ENCODE measurements around the gene AKAP12.

The AKAP12 gene

GRCh38 chr6:151399679-151400078 lies 159.9 kb downstream of the AKAP12 start:
- Histone ChIP-seq H3K9me2 (replicated peaks; ENCODE audit: insufficient read depth, low read length) (no peaks in the 10 kb centered on the region), H3K27ac (ENCODE audit: low read length) (no peak overlapping the region), H3K79me2 (ENCODE audit: low read length) (peaks cover 75% of the 10 kb centered on the region), H3K4me3 (ENCODE audit: low read length) (no peak overlapping the region), H4K20me1 (ENCODE audit: insufficient read depth, low read length) (no peaks in the 10 kb centered on the region), H3K27me3 (replicated peaks; ENCODE audit: insufficient read depth, low read length) (no peaks in the 10 kb centered on the region), H3K36me3 (replicated peaks; ENCODE audit: insufficient read depth, low read length) (no peaks in the 10 kb centered on the region), H3K9ac (ENCODE audit: low read length) (no peak overlapping the region), H3K4me1 (ENCODE audit: low read length) (no peaks in the 10 kb centered on the region), H3K4me2 (ENCODE audit: low read depth, low read length) (no peak overlapping the region), H2AFZ (ENCODE audit: low read length) (no peak overlapping the region), H3K9me3 (replicated peaks; ENCODE audit: insufficient read depth, low read length) (no peaks in the 10 kb centered on the region), H3F3A (ENCODE audit: insufficient read depth, low read length) (no peaks in the 10 kb centered on the region)
- DNase-seq: no peak
- TF ChIP-seq CTCF (IDR thresholded peaks at IDR 0.05; ENCODE audit: low read length) (no peak), EZH2phosphoT487 (IDR thresholded peaks at IDR 0.05; ENCODE audit: low read length) (no peak), EZH2 (optimal IDR thresholded peaks at IDR 0.05; ENCODE audit: low read depth, low read length) (no peak)

- Histone ChIP-seq H3K36me3 (replicated peaks; ENCODE audit: insufficient read depth, low read length) (no peaks in the 10 kb centered on the region), H4K20me1 (ENCODE audit: insufficient read depth, low read length) (no peaks in the 10 kb centered on the region), H3K9ac (ENCODE audit: low read length) (no peak overlapping the region), H2AFZ (ENCODE audit: low read length) (no peak overlapping the region), H3K9me3 (replicated peaks; ENCODE audit: insufficient read depth, low read length) (no peaks in the 10 kb centered on the region), H3K27ac (ENCODE audit: low read length) (no peak overlapping the region), H3K4me1 (ENCODE audit: low read length) (no peaks in the 10 kb centered on the region), H3K4me2 (ENCODE audit: low read depth, low read length) (no peak overlapping the region), H3F3A (ENCODE audit: insufficient read depth, low read length) (no peaks in the 10 kb centered on the region), H3K79me2 (ENCODE audit: low read length) (peaks cover 67% of the 10 kb centered on the region), H3K9me2 (replicated peaks; ENCODE audit: insufficient read depth, low read length) (no peaks in the 10 kb centered on the region), H3K27me3 (replicated peaks; ENCODE audit: insufficient read depth, low read length) (no peaks in the 10 kb centered on the region), H3K4me3 (ENCODE audit: low read length) (no peak overlapping the region)
- DNase-seq: no peak
- no peak for TF ChIP-seq CTCF (IDR thresholded peaks at IDR 0.05; ENCODE audit: low read length)
- no peak for TF ChIP-seq EZH2 (optimal IDR thresholded peaks at IDR 0.05; ENCODE audit: low read depth, low read length)
- TF ChIP-seq EZH2phosphoT487 (IDR thresholded peaks at IDR 0.05; ENCODE audit: low read length): no peak
These were observed 160.7 kb downstream of the AKAP12 start for GRCh38 chr6:151400473-151400872.

- Histone ChIP-seq H3K79me2 (ENCODE audit: low read length) (peaks cover 52% of the 10 kb centered on the region), H2AFZ (ENCODE audit: low read length) (no peak overlapping the region), H3K4me2 (ENCODE audit: low read depth, low read length) (no peak overlapping the region), H3K9me3 (replicated peaks; ENCODE audit: insufficient read depth, low read length) (no peaks in the 10 kb centered on the region), H3K4me3 (ENCODE audit: low read length) (no peak overlapping the region), H3F3A (ENCODE audit: insufficient read depth, low read length) (no peaks in the 10 kb centered on the region), H3K27me3 (replicated peaks; ENCODE audit: insufficient read depth, low read length) (no peaks in the 10 kb centered on the region), H3K9me2 (replicated peaks; ENCODE audit: insufficient read depth, low read length) (no peaks in the 10 kb centered on the region), H4K20me1 (ENCODE audit: insufficient read depth, low read length) (no peaks in the 10 kb centered on the region), H3K4me1 (ENCODE audit: low read length) (no peaks in the 10 kb centered on the region), H3K36me3 (replicated peaks; ENCODE audit: insufficient read depth, low read length) (no peaks in the 10 kb centered on the region), H3K27ac (ENCODE audit: low read length) (no peak overlapping the region), H3K9ac (ENCODE audit: low read length) (no peak overlapping the region)
- TF ChIP-seq CTCF (IDR thresholded peaks at IDR 0.05; ENCODE audit: low read length) (no peak), EZH2phosphoT487 (IDR thresholded peaks at IDR 0.05; ENCODE audit: low read length) (no peak), EZH2 (optimal IDR thresholded peaks at IDR 0.05; ENCODE audit: low read depth, low read length) (no peak)
- no peak for DNase-seq
These were observed 162.5 kb downstream of the AKAP12 start for GRCh38 chr6:151402228-151402627.

All from MM.1S (cell line).